Stimulated activated CD4-positive, alpha-beta T cell treated with anti-CD3 and anti-CD28 coated beads, TNF-alpha, amount 100 ng/mL, for 24 hours (primary cell): ENCODE results near the gene TGFBI.

Source experiments
- DNase-seq, 3 experiments: peaks; one replicate each; pipeline ENCODE4 v3.0.0-alpha.2; 2020; ENCODE audit warnings: low read depth in 3 of 3

TGFBI gene

GRCh38 chr5:136028782-136029742 is at the start of gene TGFBI:
Gene TGFBI (plus strand): TSS chr5:136028988. CDS start chr5:136029056, 68 bp downstream.
- peak in 1 of 3 experiments; percentile 7 for DNase-seq

- no peak for DNase-seq
These were observed 49.8 kb upstream of the TGFBI start for GRCh38 chr5:135978993-135979392.

- DNase-seq, result no peak
These were observed 49.3 kb upstream of the TGFBI start for GRCh38 chr5:135979510-135979909.

- DNase-seq, result no peak
These were observed 48.2 kb upstream of the TGFBI start for GRCh38 chr5:135980620-135981019.

- DNase-seq, result no peak
These were observed 42.8 kb upstream of the TGFBI start for GRCh38 chr5:135985951-135986350.

- DNase-seq, result no peak
These were observed 42.4 kb upstream of the TGFBI start for GRCh38 chr5:135986401-135986800.

- no peak for DNase-seq
These were observed 41.8 kb upstream of the TGFBI start for GRCh38 chr5:135986891-135987401.

GRCh38 chr5:135988546-135988945 is 40.2 kb upstream of the TGFBI start:
- DNase-seq, result no peak

GRCh38 chr5:135989686-135990085 is 39.1 kb upstream of the TGFBI start:
- DNase-seq, result no peak

GRCh38 chr5:135990528-135991255 is 38.1 kb upstream of the TGFBI start:
- no peak for DNase-seq

GRCh38 chr5:135991429-135991828 is 37.4 kb upstream of the TGFBI start:
- no peak for DNase-seq

- DNase-seq, result no peak
These were observed 35.4 kb upstream of the TGFBI start for GRCh38 chr5:135993335-135993879.

GRCh38 chr5:135993880-135994636 is 34.7 kb upstream of the TGFBI start:
- DNase-seq, result no peak

- DNase-seq, result no peak
These were observed 32.8 kb upstream of the TGFBI start for GRCh38 chr5:135995976-135996375.

- no peak for DNase-seq
These were observed 32.2 kb upstream of the TGFBI start for GRCh38 chr5:135996611-135997010.

GRCh38 chr5:135997673-135998335 is 31.0 kb upstream of the TGFBI start:
- no peak for DNase-seq

GRCh38 chr5:135998889-135999288 is 29.9 kb upstream of the TGFBI start:
- no peak for DNase-seq

- no peak for DNase-seq
These were observed 29.2 kb upstream of the TGFBI start for GRCh38 chr5:135999406-136000139.

GRCh38 chr5:136000147-136000546 is 28.6 kb upstream of the TGFBI start:
- DNase-seq, result no peak

GRCh38 chr5:136000932-136001331 is 27.9 kb upstream of the TGFBI start:
- DNase-seq, result no peak
